Brain microvascular endothelial cell (primary cell): ENCODE measurements around the gene SNAPC3.
A peak's percentile ranks its signal among the peaks of the same experiment; 100 is the strongest.
"Not testable (repeated sequence)": the region's sequence is repeated elsewhere in the genome, so short reads cannot be mapped to it uniquely, and the experiment has no call there.

ENCODE experiments used
- DNase-seq: peaks from one replicate; pipeline ENCODE4 v3.0.0-alpha.2; 2020
- H3K27ac ChIP-seq: fragments of 250-450 bp; sonication (Bioruptor Pico); 2 replicates; pipeline ENCODE4 v1.5.1; 2020; ENCODE audit warnings: mild to moderate bottlenecking, moderate library complexity
- H3K27me3 ChIP-seq: fragments of 250-450 bp; sonication (Bioruptor Pico); replicated peaks from 2 replicates; pipeline ENCODE4 v1.5.1; 2020; ENCODE audit warnings: mild to moderate bottlenecking
- H3K36me3 ChIP-seq: fragments of 250-450 bp; sonication (Bioruptor Pico); replicated peaks from 2 replicates; pipeline ENCODE4 v1.5.1; 2020; ENCODE audit warnings: mild to moderate bottlenecking
- H3K4me3 ChIP-seq: 2 replicates; pipeline ENCODE4 v1.5.1; 2011; ENCODE audit warnings: low read depth, mild to moderate bottlenecking, control low read depth, low read length, moderate library complexity
- CTCF ChIP-seq: IDR thresholded peaks from 2 replicates; pipeline ENCODE4 v1.5.1; 2011; ENCODE audit warnings: low read depth, mild to moderate bottlenecking, moderate library complexity, low read length, control low read depth, inconsistent platforms; ENCODE audit errors: missing control alignments
- in situ Hi-C: cut with HindIII; loops from 2 replicates; pipeline ENCODE4 v1.10.0; 2017; ENCODE audit warnings: low sequenced_read_pairs, low pct_ligation_motif_present

SNAPC3 gene

GRCh38 chr9:15417626-15418025 is 5.0 kb upstream of the SNAPC3 start:
- no peak overlapping the region for H3K4me3 ChIP-seq
- no peak for DNase-seq
- H3K27ac ChIP-seq, result no peak overlapping the region
- H3K27me3 ChIP-seq, result no peaks in the 10 kb centered on the region
- TF ChIP-seq CTCF, result no peak
- in situ Hi-C loops, result no loop called here
- H3K36me3 ChIP-seq, result no peaks in the 10 kb centered on the region

GRCh38 chr9:15420796-15421195 is 1.9 kb upstream of the SNAPC3 start:
- in situ Hi-C loops, result no loop called here
- peak; percentile 63 for DNase-seq
- peaks cover 5% of the 10 kb centered on the region for H3K36me3 ChIP-seq
- no peak overlapping the region for H3K4me3 ChIP-seq
- no peak overlapping the region for H3K27ac ChIP-seq
- H3K27me3 ChIP-seq, result no peaks in the 10 kb centered on the region
- TF ChIP-seq CTCF, result no peak

GRCh38 chr9:15421532-15421931 is 1.1 kb upstream of the SNAPC3 start:
- H3K27me3 ChIP-seq, result no peaks in the 10 kb centered on the region
- TF ChIP-seq CTCF, result no peak
- H3K27ac ChIP-seq, result no peak overlapping the region
- peaks cover 11% of the 10 kb centered on the region for H3K36me3 ChIP-seq
- H3K4me3 ChIP-seq, result no peak overlapping the region
- DNase-seq, result no peak
- in situ Hi-C loops, result no loop called here

- TF ChIP-seq CTCF, result no peak
- in situ Hi-C loops, result no loop called here
- Histone ChIP-seq H3K4me3 (peak overlapping the region; percentile 100), H3K27ac (peak overlapping the region; percentile 82), H3K27me3 (no peaks in the 10 kb centered on the region), H3K36me3 (peaks cover 11% of the 10 kb centered on the region)
- DNase-seq, result no peak
These were observed 695 bp upstream of the SNAPC3 start for GRCh38 chr9:15421990-15422371.

- Histone ChIP-seq H3K27me3 (no peaks in the 10 kb centered on the region), H3K36me3 (peaks cover 11% of the 10 kb centered on the region), H3K4me3 (peak overlapping the region; percentile 100), H3K27ac (peak overlapping the region; percentile 82)
- DNase-seq, result peak; percentile 22
- peak; percentile 45 for TF ChIP-seq CTCF
- in situ Hi-C loops, result no loop called here
These were observed 732 bp downstream of the SNAPC3 start for GRCh38 chr9:15423231-15423985.

- H3K27me3 ChIP-seq, result no peaks in the 10 kb centered on the region
- in situ Hi-C loops, result no loop called here
- no peak for DNase-seq
- TF ChIP-seq CTCF, result no peak
- no peak overlapping the region for H3K27ac ChIP-seq
- H3K36me3 ChIP-seq, result peaks cover 14% of the 10 kb centered on the region
- H3K4me3 ChIP-seq, result no peak overlapping the region
These were observed 3.3 kb downstream of the SNAPC3 start for GRCh38 chr9:15426019-15426418.

GRCh38 chr9:15427702-15428101 is 5.0 kb downstream of the SNAPC3 start:
- H3K4me3 ChIP-seq, in situ Hi-C loops: not testable (repeated sequence)

More at GRCh38 chr9:15427702-15428101, 5.0 kb downstream of the SNAPC3 start:
- not testable (repeated sequence) for H3K27ac ChIP-seq, DNase-seq, H3K27me3 ChIP-seq
- H3K36me3 ChIP-seq, result peaks cover 14% of the 10 kb centered on the region
